ENCODE data around the gene BRS3. TPM values are rescaled to one million over a fixed set of nuclear protein-coding genes. Genes with fewer than 3 reads are reported as not detected.

Gene BRS3
- total and polyA plus RNA-seq, 10 of the 15 experiments (the other 5 are each of a cell fraction or from before 2014, with no cell fraction given): not detected

DNA sequence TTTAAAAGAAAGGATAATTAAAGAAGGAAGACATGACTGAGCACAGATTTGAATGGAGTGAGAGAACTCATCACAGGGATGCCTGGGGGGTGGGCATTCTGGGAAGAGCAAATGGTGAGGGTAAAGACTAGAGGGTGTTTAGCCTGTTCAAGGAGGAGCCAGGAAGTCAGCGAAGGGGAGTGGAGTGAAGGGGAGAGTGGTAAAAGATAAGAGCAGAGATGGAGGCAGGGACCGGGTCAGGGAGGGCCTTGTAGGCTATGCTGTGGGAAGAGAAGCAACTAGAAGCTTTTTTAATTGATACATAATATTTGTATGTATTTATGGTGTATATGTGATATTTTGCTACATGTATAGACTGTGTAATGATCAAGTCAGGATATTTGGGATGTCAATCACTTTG, 42.0 kb downstream of the BRS3 start:
- FAIRE-seq (no peak), DNase-seq (ENCODE audit: low read depth, low spot score) (no peak), ATAC-seq (no peak)
- Histone ChIP-seq H2AFZ (ENCODE audit: control insufficient read depth, low read depth, low read length) (no peak overlapping the region), H3K4me2 (ENCODE audit: control insufficient read depth, insufficient read depth) (no peak overlapping the region), H4K20me1 (ENCODE audit: control insufficient read depth, insufficient read depth) (no peaks in the 10 kb centered on the region), H3K4me3 (no peak overlapping the region), H3K79me2 (ENCODE audit: control insufficient read depth, insufficient read depth, low read length) (no peaks in the 10 kb centered on the region), H3K27me3 (replicated peaks in 1 of 2; ENCODE audit: control insufficient read depth in 2 of 2, insufficient read depth in 2 of 2, low read length in 1 of 2) (no peaks in the 10 kb centered on the region), H3K9ac (ENCODE audit: control insufficient read depth, insufficient read depth, low read length) (no peak overlapping the region), H3K36me3 (ENCODE audit: control insufficient read depth in 2 of 2, insufficient read depth in 2 of 2, low read length in 1 of 2) (no peaks in the 10 kb centered on the region), H3K27ac (ENCODE audit: control insufficient read depth, insufficient read depth) (no peak overlapping the region), H3K4me1 (ENCODE audit: control insufficient read depth, insufficient read depth, low read length) (no peaks in the 10 kb centered on the region), H3K9me3 (replicated peaks; ENCODE audit: control insufficient read depth, insufficient read depth, low read length) (no peaks in the 10 kb centered on the region)
- ChIA-PET POLR2A (no interaction called here), SMC1A (ENCODE audit: uncharacterized antibody, unreplicated experiment) (no interaction called here), RAD21 (ENCODE audit: unreplicated experiment) (no interaction called here), CTCF (no interaction called here)
- in situ Hi-C loops (cut with MboI): no loop called here
- intact Hi-C loops (cut with micrococcal nuclease; ENCODE audit: unreplicated experiment): no loop called here
- WGBS (ENCODE audit: insufficient coverage, insufficient replicate concordance, low lambda C conversion rate, missing lambda C conversion rate): 93% methylated on average over 2 of the region's 2 CpGs
- no peak for TF ChIP-seq BCL11A (IDR thresholded peaks at IDR 0.05; ENCODE audit: low read depth, low read length)
- TF ChIP-seq YY1 (IDR thresholded peaks at IDR 0.05; ENCODE audit: low read depth, low read length): no peak
- no peak for TF ChIP-seq RFX5 (IDR thresholded peaks at IDR 0.05; ENCODE audit: low read depth, low read length)
- TF ChIP-seq ZZZ3 (IDR thresholded peaks at IDR 0.05; ENCODE audit: control insufficient read depth, insufficient read length, low read depth): no peak
- TF ChIP-seq ZBTB40 (IDR thresholded peaks at IDR 0.05; ENCODE audit: borderline replicate concordance): no peak
- BruUV-seq (replicated peaks): no TSS peak

Data from GM12878 (cell line).